CD4-positive, alpha-beta T cell treated with Interleukin-4 for 4 hours (primary cell): ENCODE data around the gene SEMA7A.

Experiments used
- DNase-seq: peaks from one replicate; pipeline ENCODE4 v3.0.0-alpha.2; 2020

The SEMA7A gene

DNA sequence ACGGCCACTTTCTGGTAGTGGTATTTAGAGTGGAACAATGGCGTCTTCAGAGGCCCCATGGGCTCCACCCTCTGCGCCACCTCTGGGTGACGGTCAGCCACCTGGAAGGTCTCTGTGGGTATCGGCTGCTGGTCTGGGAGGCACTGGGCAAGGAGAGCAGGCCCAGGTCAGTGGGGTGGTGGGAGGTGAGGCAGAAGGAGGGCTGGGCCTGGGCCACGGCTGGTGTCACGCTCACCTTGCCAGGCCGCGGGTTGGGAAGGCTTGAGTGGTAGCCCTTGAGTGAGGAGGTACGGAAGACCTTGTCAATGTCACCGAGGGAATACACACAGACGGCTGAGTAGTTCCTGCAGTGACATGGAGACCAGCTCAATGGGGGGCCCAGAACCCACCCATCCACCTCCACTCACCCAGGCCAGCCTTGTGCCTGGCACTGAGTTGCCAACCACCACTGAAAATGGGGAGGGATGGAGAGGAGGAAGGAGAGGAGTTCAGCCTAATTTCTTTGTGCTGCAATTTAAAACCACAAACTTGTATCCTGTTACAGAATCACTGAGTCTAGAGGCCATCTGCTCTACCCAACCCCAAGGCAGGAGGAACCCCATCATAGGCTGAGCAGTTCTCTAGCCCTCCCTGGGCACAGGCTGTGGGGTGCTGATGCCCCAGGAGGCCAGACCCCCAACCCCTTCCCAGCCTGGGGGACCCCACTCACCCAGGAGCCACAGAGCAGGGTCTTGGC, 19.0 kb downstream of the SEMA7A start:
- no peak for DNase-seq

DNA sequence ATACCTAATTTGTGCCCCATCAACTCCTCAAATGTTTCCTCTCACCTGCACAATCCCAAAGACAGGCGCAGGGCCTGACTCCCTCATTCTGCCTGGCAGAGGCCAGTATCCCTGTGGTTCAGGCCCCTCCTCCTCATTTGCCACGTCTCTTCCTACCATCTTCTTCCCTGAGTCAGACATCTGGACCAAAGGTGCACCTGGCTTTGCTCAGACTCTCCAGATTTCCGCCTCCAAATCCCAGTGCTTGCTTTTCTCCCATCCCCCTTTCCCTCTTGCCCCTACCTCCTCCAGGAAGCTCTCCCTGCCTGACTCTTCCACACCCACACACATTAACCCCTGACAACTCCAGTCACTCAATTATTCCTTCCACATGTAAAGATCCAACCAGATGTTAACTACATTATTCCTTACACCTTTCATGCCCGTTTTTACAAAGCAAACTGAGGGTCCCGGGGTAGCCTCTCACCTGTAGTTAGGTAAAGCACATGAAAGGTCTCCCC, 19.6 kb downstream of the SEMA7A start:
- no peak for DNase-seq

- no peak for DNase-seq
These were observed 20.2 kb downstream of the SEMA7A start for GRCh38 chr15:74413350-74414080.

GRCh38 chr15:74412159-74412558, 21.6 kb downstream of the SEMA7A start:
- no peak for DNase-seq

- no peak for DNase-seq
These were observed 22.1 kb downstream of the SEMA7A start for GRCh38 chr15:74411686-74412085.

- DNase-seq, result no peak
These were observed 23.3 kb downstream of the SEMA7A start for GRCh38 chr15:74410502-74410901.

GRCh38 chr15:74409225-74409624, 24.5 kb downstream of the SEMA7A start:
- DNase-seq, result no peak

- DNase-seq, result no peak
These were observed 24.9 kb downstream of the SEMA7A start for GRCh38 chr15:74408815-74409214.

GRCh38 chr15:74408385-74408784, 25.4 kb downstream of the SEMA7A start:
- DNase-seq, result no peak

GRCh38 chr15:74406992-74407705, 26.6 kb downstream of the SEMA7A start:
- DNase-seq, result no peak

GRCh38 chr15:74406517-74406916, 27.2 kb downstream of the SEMA7A start:
- DNase-seq, result no peak

DNA sequence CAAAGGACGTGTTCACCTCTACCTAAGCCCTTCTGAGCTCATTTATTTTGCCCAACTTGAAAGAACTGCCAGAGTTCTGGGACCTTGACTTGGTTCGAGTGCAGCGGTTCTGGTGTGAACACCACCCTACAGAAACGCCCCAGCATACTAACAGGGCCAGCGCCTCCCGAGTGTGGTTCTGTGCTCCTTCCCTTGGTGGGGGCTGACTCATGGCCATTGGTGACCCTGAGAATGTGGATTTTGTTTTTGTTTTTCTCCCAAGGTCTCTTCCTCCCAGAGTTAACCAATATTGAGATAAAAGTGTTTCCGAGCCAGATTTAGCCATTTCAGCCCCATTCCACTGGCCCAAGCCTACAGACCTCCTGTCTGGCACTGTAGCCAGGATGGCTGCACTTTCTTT, 27.9 kb downstream of the SEMA7A start:
- DNase-seq, result no peak

- DNase-seq, result no peak
These were observed 29.7 kb downstream of the SEMA7A start for GRCh38 chr15:74403991-74404563.

DNA sequence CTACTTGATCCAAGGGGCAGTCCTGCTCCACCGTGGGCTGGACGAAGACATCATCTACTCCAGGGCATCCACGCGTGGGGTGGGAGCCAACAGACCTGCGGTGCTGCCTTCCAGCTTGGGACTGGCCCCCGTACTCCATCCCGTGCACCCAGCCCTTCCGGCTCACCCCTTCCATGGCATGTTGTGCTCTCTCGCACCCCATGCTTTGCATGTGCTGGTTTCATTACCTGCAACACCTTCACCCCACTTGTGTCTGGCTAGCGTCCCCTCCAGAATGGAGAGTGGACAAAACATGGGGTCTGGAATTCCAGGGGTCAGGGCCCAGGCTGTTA, 30.2 kb downstream of the SEMA7A start:
- DNase-seq, result no peak

DNA sequence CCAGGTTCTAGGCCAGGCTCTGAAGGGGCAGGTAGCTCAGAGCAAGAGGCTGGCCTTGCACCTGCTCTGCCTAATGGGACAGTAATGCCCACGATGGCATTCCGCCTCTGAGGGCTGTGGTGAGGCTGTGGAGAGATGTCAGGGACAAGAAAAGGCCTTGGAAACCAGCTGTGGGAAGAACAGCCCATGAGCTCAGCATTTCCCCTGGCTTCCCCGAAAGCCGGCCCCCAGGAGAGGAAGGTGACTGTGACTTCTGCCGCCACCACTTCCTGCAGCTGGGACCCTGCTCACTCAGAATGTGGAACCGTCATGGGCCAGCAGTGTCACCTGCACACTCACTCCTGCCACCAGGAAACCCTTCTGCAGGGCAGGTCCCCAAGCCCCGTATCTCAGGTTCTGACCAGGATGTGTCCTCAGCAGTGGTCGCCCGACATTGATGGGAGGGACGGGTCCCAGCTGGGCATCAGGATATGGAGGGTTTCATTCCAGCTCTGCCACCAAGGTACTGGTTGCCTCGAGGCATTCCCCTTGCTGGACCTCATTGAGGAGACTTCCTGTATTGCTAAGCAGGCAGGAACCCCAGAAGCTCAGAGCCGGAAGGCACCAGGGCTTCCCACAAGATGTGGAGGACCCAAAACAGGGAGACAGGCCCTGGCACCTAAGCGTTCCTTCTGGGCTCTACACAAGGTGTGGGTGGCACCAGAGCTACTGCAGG, 30.7 kb downstream of the SEMA7A start:
- DNase-seq, result peak; percentile 47

- DNase-seq, result no peak
These were observed 31.4 kb downstream of the SEMA7A start for GRCh38 chr15:74402337-74402841.

- DNase-seq, result no peak
These were observed 32.6 kb downstream of the SEMA7A start for GRCh38 chr15:74400915-74401757.

DNA sequence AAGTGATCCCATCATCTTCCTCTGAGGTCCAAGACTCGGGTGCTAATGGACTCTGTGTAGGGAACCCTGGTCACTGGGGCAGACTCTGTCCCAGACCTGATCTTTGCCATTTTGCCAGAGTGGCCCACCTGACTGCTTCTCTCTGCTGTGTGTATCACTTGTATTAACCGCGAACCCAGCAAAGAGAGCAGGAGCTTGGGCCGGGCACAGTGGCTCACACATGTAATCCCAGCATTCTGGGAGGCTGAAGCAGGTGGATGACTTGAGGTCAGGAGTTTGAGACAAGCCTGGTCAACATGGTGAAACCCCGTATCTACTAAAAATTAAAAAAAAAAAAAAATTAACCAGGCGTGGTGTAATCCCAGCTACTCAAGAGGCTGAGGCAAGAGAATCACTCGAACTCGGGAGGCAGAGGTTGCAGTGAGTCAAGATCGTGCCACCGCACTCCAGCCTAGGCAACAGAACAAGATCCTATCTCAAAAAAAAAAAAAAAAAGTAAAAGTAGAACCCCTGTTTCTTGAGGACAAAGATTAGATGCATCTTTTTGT, 33.4 kb downstream of the SEMA7A start:
- no peak for DNase-seq

- peak; percentile 19 for DNase-seq
These were observed 34.0 kb downstream of the SEMA7A start for GRCh38 chr15:74399511-74400312.

GRCh38 chr15:74399100-74399499, 34.7 kb downstream of the SEMA7A start:
- no peak for DNase-seq
